HFFc6 (cell line): ENCODE results near the gene RASAL1. TPM values are rescaled to one million over a fixed set of nuclear protein-coding genes. Genes with fewer than 3 reads are reported as not detected.

Experiments used
- DNase-seq: peaks from one replicate; pipeline ENCODE4 v3.0.0-alpha.2; 2018
- H3K27ac Mint-ChIP-seq: 2 replicates; pipeline ENCODE4 v1.8.0; 2020; ENCODE audit warnings: mild to moderate bottlenecking, mixed read lengths
- H3K27me3 Mint-ChIP-seq: 2 replicates; pipeline ENCODE4 v1.8.0; 2021; ENCODE audit warnings: mild to moderate bottlenecking, moderate library complexity, mixed read lengths; ENCODE audit not compliant: insufficient read depth
- H3K36me3 Mint-ChIP-seq: 2 replicates; pipeline ENCODE4 v1.8.0; 2021; ENCODE audit warnings: low read depth, mixed read lengths
- H3K4me1 Mint-ChIP-seq: 2 replicates; pipeline ENCODE4 v1.8.0; 2020; ENCODE audit warnings: low read depth, mixed read lengths
- H3K4me3 Mint-ChIP-seq: 2 replicates; pipeline ENCODE4 v1.8.0; 2020; ENCODE audit warnings: mild to moderate bottlenecking, moderate library complexity, mixed read lengths
- H3K9me3 Mint-ChIP-seq: 2 replicates; pipeline ENCODE4 v1.8.0; 2020; ENCODE audit warnings: mild to moderate bottlenecking, mixed read lengths
- total RNA-seq, 6 experiments: library from RNA; stranded (reverse); fragmentation: NEBNext Ultra II Directional; extraction: Animal tissue kit (Norgen Biotek cat#: 25700); gene quantifications; 2 replicates in 1 of 6; 3 replicates in 5 of 6; pipeline ENCODE4 v1.2.3, GENCODE V29; 2021
- TF ChIP-seq, protein P1 (sequence below): fragments of 200-600 bp; sonication (generic); IDR thresholded peaks from 2 replicates; pipeline ENCODE4 v1.5.0; 2021; ENCODE audit warnings: antibody characterized with exemption, mild to moderate bottlenecking

The RASAL1 gene
- total RNA-seq, 6 experiments from 2014 or later: not detected

DNA sequence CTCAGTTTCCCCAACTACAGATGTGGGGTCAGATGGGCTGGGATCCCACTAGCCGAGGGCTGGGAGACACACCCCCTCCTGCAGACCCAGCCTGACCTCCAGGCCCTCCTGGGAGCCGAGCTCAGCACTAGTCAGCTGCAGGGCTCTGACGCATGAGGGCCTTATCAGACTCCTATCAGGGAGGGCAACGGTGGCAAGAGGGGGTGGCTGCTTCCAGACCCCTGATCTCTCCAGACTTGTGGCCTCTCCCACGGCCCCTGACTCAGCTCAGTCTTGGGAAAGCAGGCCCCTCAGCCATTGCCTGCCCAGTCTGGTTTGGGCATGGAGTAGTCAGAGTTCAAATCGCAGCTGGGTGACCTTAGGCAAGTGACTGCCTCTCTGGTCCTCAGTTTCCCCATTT is 2.5 kb downstream of the RASAL1 start:
- Mint-ChIP-seq H3K27me3 (peaks cover 29% of the 10 kb centered on the region), H3K4me1 (no peaks in the 10 kb centered on the region), H3K27ac (no peak overlapping the region)

DNA sequence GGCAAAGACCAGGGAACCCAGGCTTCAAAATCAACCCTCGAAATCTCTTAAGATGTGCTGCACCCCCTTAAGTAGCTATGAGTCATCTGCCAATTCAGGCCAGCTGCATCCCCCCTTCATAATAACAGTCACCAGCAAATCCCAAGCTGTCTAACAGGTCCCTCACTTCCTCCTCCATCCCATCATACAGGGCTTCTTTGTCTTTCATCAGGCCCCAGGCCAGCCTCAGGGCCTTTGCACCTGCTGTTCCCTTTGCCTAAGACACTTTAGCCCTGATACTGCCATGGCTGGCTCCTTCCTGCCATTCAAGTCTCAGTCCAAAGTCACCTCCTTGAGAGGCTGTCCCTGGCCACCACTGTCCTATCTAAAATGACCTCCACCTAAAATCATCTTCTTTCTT is 4.0 kb downstream of the RASAL1 start:
- H3K27ac Mint-ChIP-seq: no peak overlapping the region
- peaks cover 25% of the 10 kb centered on the region for H3K27me3 Mint-ChIP-seq
- H3K9me3 Mint-ChIP-seq: no peaks in the 10 kb centered on the region
- TF ChIP-seq, protein P1, sequence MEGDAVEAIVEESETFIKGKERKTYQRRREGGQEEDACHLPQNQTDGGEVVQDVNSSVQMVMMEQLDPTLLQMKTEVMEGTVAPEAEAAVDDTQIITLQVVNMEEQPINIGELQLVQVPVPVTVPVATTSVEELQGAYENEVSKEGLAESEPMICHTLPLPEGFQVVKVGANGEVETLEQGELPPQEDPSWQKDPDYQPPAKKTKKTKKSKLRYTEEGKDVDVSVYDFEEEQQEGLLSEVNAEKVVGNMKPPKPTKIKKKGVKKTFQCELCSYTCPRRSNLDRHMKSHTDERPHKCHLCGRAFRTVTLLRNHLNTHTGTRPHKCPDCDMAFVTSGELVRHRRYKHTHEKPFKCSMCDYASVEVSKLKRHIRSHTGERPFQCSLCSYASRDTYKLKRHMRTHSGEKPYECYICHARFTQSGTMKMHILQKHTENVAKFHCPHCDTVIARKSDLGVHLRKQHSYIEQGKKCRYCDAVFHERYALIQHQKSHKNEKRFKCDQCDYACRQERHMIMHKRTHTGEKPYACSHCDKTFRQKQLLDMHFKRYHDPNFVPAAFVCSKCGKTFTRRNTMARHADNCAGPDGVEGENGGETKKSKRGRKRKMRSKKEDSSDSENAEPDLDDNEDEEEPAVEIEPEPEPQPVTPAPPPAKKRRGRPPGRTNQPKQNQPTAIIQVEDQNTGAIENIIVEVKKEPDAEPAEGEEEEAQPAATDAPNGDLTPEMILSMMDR: no peak
- H3K36me3 Mint-ChIP-seq: no peaks in the 10 kb centered on the region
- no peak for DNase-seq
- no peak overlapping the region for H3K4me3 Mint-ChIP-seq
- no peaks in the 10 kb centered on the region for H3K4me1 Mint-ChIP-seq

More for the DNA sequence above, 2.5 kb downstream of the RASAL1 start:
- no peak overlapping the region for H3K4me3 Mint-ChIP-seq
- H3K9me3 Mint-ChIP-seq: no peaks in the 10 kb centered on the region
- no peaks in the 10 kb centered on the region for H3K36me3 Mint-ChIP-seq
- TF ChIP-seq, protein P1: no peak
- DNase-seq: no peak

GRCh38 chr12:113130457-113131135 is 5.0 kb downstream of the RASAL1 start:
- Mint-ChIP-seq H3K4me1 (no peaks in the 10 kb centered on the region), H3K9me3 (no peaks in the 10 kb centered on the region), H3K4me3 (no peak overlapping the region), H3K36me3 (no peaks in the 10 kb centered on the region), H3K27ac (no peak overlapping the region), H3K27me3 (peaks cover 22% of the 10 kb centered on the region)
- DNase-seq: no peak
- TF ChIP-seq, protein P1: peak; percentile 42

DNA sequence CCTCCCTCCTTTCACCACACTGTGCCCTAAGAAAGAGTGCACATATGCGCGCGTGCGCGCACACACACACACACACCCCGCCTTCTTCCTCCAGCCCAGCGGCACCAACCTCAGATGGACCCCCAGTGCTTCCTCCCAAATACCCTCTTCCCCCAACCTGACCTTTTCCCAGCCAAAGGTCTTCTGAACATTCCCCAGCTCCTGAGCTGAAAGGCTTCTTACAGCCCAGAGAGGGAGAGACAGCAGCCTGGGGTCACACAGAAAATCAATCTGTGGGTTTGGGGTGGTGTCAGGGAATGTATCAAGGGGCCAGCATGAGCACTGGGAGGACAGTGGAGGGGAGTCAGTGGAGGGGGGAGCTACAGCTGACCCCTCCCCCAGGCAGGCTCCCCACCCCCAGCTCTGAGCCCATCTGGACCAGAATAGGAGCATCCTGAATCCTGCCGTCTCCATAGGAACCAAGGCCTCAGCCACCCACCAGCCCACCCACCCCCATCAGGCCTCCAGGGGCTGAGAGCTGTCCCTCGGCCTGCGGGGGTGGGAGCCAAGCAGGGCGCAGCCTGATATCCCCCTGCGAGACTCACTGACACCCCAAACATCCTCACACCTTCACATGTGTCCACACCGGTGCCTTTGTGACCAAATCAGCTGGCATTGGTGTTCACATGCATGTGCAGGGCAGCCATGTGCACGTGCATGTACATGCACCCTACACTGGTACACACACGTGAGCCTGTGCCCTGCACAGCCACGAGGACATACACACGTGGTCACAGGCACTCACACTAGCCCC is 5.7 kb downstream of the RASAL1 start:
- Mint-ChIP-seq H3K27ac (no peak overlapping the region), H3K9me3 (no peaks in the 10 kb centered on the region), H3K4me1 (no peaks in the 10 kb centered on the region), H3K36me3 (no peaks in the 10 kb centered on the region), H3K27me3 (peaks cover 20% of the 10 kb centered on the region), H3K4me3 (no peak overlapping the region)
- DNase-seq: no peak
- TF ChIP-seq, protein P1: no peak

DNA sequence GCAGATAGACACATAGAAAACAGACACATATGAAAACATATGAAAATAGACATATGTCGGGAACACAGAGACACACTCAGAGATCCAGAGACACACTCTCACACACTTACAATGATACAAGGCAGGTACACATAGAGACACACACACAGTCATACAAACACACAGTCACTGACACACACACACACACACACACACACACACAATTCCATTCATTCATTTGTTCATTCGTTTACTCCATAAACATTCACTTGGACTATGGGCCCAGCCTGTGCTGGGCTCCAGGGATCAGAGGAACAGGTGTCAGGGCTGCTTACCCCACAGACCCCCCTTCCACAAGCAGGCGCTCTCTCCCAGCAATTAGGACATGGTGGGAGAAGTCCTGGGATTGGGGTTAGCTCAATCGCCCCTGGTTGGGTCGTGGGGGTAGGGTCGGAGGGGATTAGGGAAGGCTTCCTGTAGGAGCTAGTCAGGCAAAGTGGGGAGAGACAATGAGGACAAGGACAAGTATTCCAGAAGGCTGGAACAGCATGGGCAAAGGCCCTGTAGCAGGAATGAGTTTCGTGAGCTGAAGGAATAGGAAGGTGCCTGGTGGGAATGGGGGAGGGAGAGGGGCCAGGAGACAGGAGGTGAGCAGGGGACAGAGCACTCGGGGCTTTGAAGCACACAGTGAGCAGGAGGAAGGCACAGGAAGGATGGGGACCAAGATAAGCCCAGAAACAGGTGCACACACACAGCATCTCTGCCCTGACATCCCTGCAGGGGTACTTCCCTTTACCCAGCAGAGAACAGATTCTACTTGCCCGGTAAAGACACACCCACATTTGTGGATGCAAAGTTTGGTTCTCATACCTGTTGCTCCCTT is 6.5 kb downstream of the RASAL1 start:
- TF ChIP-seq, protein P1: no peak
- Mint-ChIP-seq H3K27ac (no peak overlapping the region), H3K36me3 (no peaks in the 10 kb centered on the region), H3K9me3 (no peaks in the 10 kb centered on the region), H3K27me3 (peaks cover 19% of the 10 kb centered on the region), H3K4me1 (no peaks in the 10 kb centered on the region), H3K4me3 (no peak overlapping the region)
- DNase-seq: no peak
